ENCODE data around the gene OLFML2A.
"Not testable (repeated sequence)": the region's sequence is repeated elsewhere in the genome, so short reads cannot be mapped to it uniquely, and the experiment has no call there.

GRCh38 chr9:124838567-124839275 is 61.8 kb downstream of the OLFML2A start:
- TF ChIP-seq CTCF (IDR thresholded peaks at IDR 0.05; ENCODE audit: poor library complexity, severe bottlenecking); TAF1 (IDR thresholded peaks at IDR 0.05; ENCODE audit: low read depth); REST (IDR thresholded peaks at IDR 0.05; ENCODE audit: borderline replicate concordance): not testable (repeated sequence)

All from neural cell (in vitro differentiated cells).